HepG2 (cell line): ENCODE data around the gene RPS8.

ENCODE experiments used
- EZH2 ChIP-seq: conservative IDR thresholded peaks from 2 replicates; pipeline ENCODE4 v1.6.1; 2012; ENCODE audit warnings: mild to moderate bottlenecking, low read depth, low read length, moderate library complexity
- MTA3 ChIP-seq: sonication (generic); formaldehyde crosslinking; IDR thresholded peaks from 2 replicates; pipeline ENCODE4 v1.4.0; 2020; ENCODE audit warnings: missing genetic modification reagents
- NFATC3 ChIP-seq: sonication (generic); formaldehyde crosslinking; IDR thresholded peaks from 2 replicates; pipeline ENCODE4 v1.5.1; 2020; ENCODE audit warnings: mild to moderate bottlenecking, missing genetic modification reagents
- NFRKB ChIP-seq: fragments of 450-650 bp; IDR thresholded peaks from 2 replicates; pipeline ENCODE4 v1.6.1; 2017
- POLR2AphosphoS5 ChIP-seq: IDR thresholded peaks from 2 replicates; pipeline ENCODE4 v1.6.1; 2012; ENCODE audit warnings: low read depth, low read length
- SMAD1 ChIP-seq: sonication (generic); formaldehyde crosslinking; IDR thresholded peaks from 2 replicates; pipeline ENCODE4 v1.4.0; 2020; ENCODE audit warnings: missing genetic modification reagents, low read depth, mild to moderate bottlenecking, borderline replicate concordance
- SP1 ChIP-seq, 2 experiments: fragments of 450-650 bp in 1 of 2; sonication (generic) in 1 of 2; formaldehyde crosslinking in 1 of 2; IDR thresholded peaks; 2 replicates each; pipeline versions ENCODE4 v1.4.0 to v1.6.1; 2016 to 2020; ENCODE audit warnings: missing genetic modification reagents in 1 of 2
- ZFX ChIP-seq: sonication (generic); formaldehyde crosslinking; IDR thresholded peaks from 2 replicates; pipeline ENCODE4 v1.4.0; 2020; ENCODE audit warnings: mild to moderate bottlenecking, low read depth, missing genetic modification reagents, moderate library complexity
- TF ChIP-seq, protein P1 (sequence below): sonication (generic); formaldehyde crosslinking; IDR thresholded peaks from 2 replicates; pipeline ENCODE4 v1.5.0; 2020; ENCODE audit warnings: mild to moderate bottlenecking, missing genetic modification reagents, moderate library complexity

GRCh38 chr1:44808938-44809917 is 33.9 kb downstream of the RPS8 start:
- no peak for TF ChIP-seq SP1 (IDR thresholded peaks at IDR 0.05)
- TF ChIP-seq SP1 (CRISPR knock-in tag; IDR thresholded peaks at IDR 0.05) = no peak
- no peak for TF ChIP-seq NFATC3
- TF ChIP-seq, protein P1, sequence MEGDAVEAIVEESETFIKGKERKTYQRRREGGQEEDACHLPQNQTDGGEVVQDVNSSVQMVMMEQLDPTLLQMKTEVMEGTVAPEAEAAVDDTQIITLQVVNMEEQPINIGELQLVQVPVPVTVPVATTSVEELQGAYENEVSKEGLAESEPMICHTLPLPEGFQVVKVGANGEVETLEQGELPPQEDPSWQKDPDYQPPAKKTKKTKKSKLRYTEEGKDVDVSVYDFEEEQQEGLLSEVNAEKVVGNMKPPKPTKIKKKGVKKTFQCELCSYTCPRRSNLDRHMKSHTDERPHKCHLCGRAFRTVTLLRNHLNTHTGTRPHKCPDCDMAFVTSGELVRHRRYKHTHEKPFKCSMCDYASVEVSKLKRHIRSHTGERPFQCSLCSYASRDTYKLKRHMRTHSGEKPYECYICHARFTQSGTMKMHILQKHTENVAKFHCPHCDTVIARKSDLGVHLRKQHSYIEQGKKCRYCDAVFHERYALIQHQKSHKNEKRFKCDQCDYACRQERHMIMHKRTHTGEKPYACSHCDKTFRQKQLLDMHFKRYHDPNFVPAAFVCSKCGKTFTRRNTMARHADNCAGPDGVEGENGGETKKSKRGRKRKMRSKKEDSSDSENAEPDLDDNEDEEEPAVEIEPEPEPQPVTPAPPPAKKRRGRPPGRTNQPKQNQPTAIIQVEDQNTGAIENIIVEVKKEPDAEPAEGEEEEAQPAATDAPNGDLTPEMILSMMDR (CRISPR knock-in tag) = peak; percentile 46
- TF ChIP-seq MTA3 = no peak
- no peak for TF ChIP-seq EZH2
- TF ChIP-seq ZFX (CRISPR knock-in tag) = 0 out of 2 replicates have a peak, but pooled peaks have one; percentile 43
- peak; percentile 55 for TF ChIP-seq POLR2AphosphoS5
- no peak for TF ChIP-seq SMAD1
- TF ChIP-seq NFRKB = no peak
